Measurements from ENCODE around the gene GPR146.

The GPR146 gene

GRCh38 chr7:1093916-1094508 is 49.7 kb downstream of the GPR146 start:
- H3K27ac ChIP-seq (ENCODE audit: insufficient read depth, low read length, poor library complexity, severe bottlenecking): no peak overlapping the region
- H3K36me3 ChIP-seq (ENCODE audit: control insufficient read depth, insufficient read depth, low read length): no peaks in the 10 kb centered on the region
- no peak for DNase-seq
- H3K9me3 ChIP-seq (ENCODE audit: control insufficient read depth, low read length): no peaks in the 10 kb centered on the region
- no peaks in the 10 kb centered on the region for H3K4me1 ChIP-seq (ENCODE audit: control insufficient read depth, insufficient read depth, low read length, poor library complexity, severe bottlenecking)
- H3K27me3 ChIP-seq (replicated peaks; ENCODE audit: control insufficient read depth, insufficient read depth, low read length, poor library complexity, severe bottlenecking): no peaks in the 10 kb centered on the region
- no peak overlapping the region for H3K4me3 ChIP-seq (ENCODE audit: insufficient read depth, low read depth, low read length, poor library complexity, severe bottlenecking)

- no peak for DNase-seq
- H3K4me1 ChIP-seq (ENCODE audit: control insufficient read depth, insufficient read depth, low read length, poor library complexity, severe bottlenecking): no peaks in the 10 kb centered on the region
- no peaks in the 10 kb centered on the region for H3K9me3 ChIP-seq (ENCODE audit: control insufficient read depth, low read length)
- H3K27me3 ChIP-seq (replicated peaks; ENCODE audit: control insufficient read depth, insufficient read depth, low read length, poor library complexity, severe bottlenecking): no peaks in the 10 kb centered on the region
- H3K36me3 ChIP-seq (ENCODE audit: control insufficient read depth, insufficient read depth, low read length): no peaks in the 10 kb centered on the region
- no peak overlapping the region for H3K4me3 ChIP-seq (ENCODE audit: insufficient read depth, low read depth, low read length, poor library complexity, severe bottlenecking)
- H3K27ac ChIP-seq (ENCODE audit: insufficient read depth, low read length, poor library complexity, severe bottlenecking): no peak overlapping the region
Observed at GRCh38 chr7:1094870-1095269, 50.5 kb downstream of the GPR146 start.

- Histone ChIP-seq H3K9me3 (ENCODE audit: control insufficient read depth, low read length) (no peaks in the 10 kb centered on the region), H3K27ac (ENCODE audit: insufficient read depth, low read length, poor library complexity, severe bottlenecking) (no peak overlapping the region), H3K36me3 (ENCODE audit: control insufficient read depth, insufficient read depth, low read length) (no peaks in the 10 kb centered on the region), H3K4me1 (ENCODE audit: control insufficient read depth, insufficient read depth, low read length, poor library complexity, severe bottlenecking) (no peaks in the 10 kb centered on the region), H3K27me3 (replicated peaks; ENCODE audit: control insufficient read depth, insufficient read depth, low read length, poor library complexity, severe bottlenecking) (no peaks in the 10 kb centered on the region), H3K4me3 (ENCODE audit: insufficient read depth, low read depth, low read length, poor library complexity, severe bottlenecking) (no peak overlapping the region)
- no peak for DNase-seq
Observed at GRCh38 chr7:1095621-1096155, 51.3 kb downstream of the GPR146 start.

GRCh38 chr7:1096156-1097119 is 52.1 kb downstream of the GPR146 start:
- Histone ChIP-seq H3K4me3 (ENCODE audit: insufficient read depth, low read depth, low read length, poor library complexity, severe bottlenecking) (no peak overlapping the region), H3K27ac (ENCODE audit: insufficient read depth, low read length, poor library complexity, severe bottlenecking) (no peak overlapping the region), H3K9me3 (ENCODE audit: control insufficient read depth, low read length) (no peaks in the 10 kb centered on the region), H3K36me3 (ENCODE audit: control insufficient read depth, insufficient read depth, low read length) (no peaks in the 10 kb centered on the region), H3K4me1 (ENCODE audit: control insufficient read depth, insufficient read depth, low read length, poor library complexity, severe bottlenecking) (no peaks in the 10 kb centered on the region), H3K27me3 (replicated peaks; ENCODE audit: control insufficient read depth, insufficient read depth, low read length, poor library complexity, severe bottlenecking) (no peaks in the 10 kb centered on the region)
- DNase-seq: no peak

- Histone ChIP-seq H3K9me3 (ENCODE audit: control insufficient read depth, low read length) (no peaks in the 10 kb centered on the region), H3K27me3 (replicated peaks; ENCODE audit: control insufficient read depth, insufficient read depth, low read length, poor library complexity, severe bottlenecking) (no peaks in the 10 kb centered on the region), H3K4me1 (ENCODE audit: control insufficient read depth, insufficient read depth, low read length, poor library complexity, severe bottlenecking) (no peaks in the 10 kb centered on the region), H3K4me3 (ENCODE audit: insufficient read depth, low read depth, low read length, poor library complexity, severe bottlenecking) (no peak overlapping the region), H3K36me3 (ENCODE audit: control insufficient read depth, insufficient read depth, low read length) (no peaks in the 10 kb centered on the region), H3K27ac (ENCODE audit: insufficient read depth, low read length, poor library complexity, severe bottlenecking) (no peak overlapping the region)
- DNase-seq: no peak
Observed at GRCh38 chr7:1097120-1097504, 52.8 kb downstream of the GPR146 start.

- no peaks in the 10 kb centered on the region for H3K4me1 ChIP-seq (ENCODE audit: control insufficient read depth, insufficient read depth, low read length, poor library complexity, severe bottlenecking)
- no peaks in the 10 kb centered on the region for H3K27me3 ChIP-seq (replicated peaks; ENCODE audit: control insufficient read depth, insufficient read depth, low read length, poor library complexity, severe bottlenecking)
- H3K9me3 ChIP-seq (ENCODE audit: control insufficient read depth, low read length): no peaks in the 10 kb centered on the region
- DNase-seq: no peak
- no peak overlapping the region for H3K27ac ChIP-seq (ENCODE audit: insufficient read depth, low read length, poor library complexity, severe bottlenecking)
- H3K36me3 ChIP-seq (ENCODE audit: control insufficient read depth, insufficient read depth, low read length): no peaks in the 10 kb centered on the region
- H3K4me3 ChIP-seq (ENCODE audit: insufficient read depth, low read depth, low read length, poor library complexity, severe bottlenecking): no peak overlapping the region
Observed at GRCh38 chr7:1098243-1099153, 54.2 kb downstream of the GPR146 start.

- H3K4me3 ChIP-seq (ENCODE audit: insufficient read depth, low read depth, low read length, poor library complexity, severe bottlenecking): no peak overlapping the region
- H3K36me3 ChIP-seq (ENCODE audit: control insufficient read depth, insufficient read depth, low read length): no peaks in the 10 kb centered on the region
- no peaks in the 10 kb centered on the region for H3K4me1 ChIP-seq (ENCODE audit: control insufficient read depth, insufficient read depth, low read length, poor library complexity, severe bottlenecking)
- H3K9me3 ChIP-seq (ENCODE audit: control insufficient read depth, low read length): no peaks in the 10 kb centered on the region
- no peak for DNase-seq
- no peak overlapping the region for H3K27ac ChIP-seq (ENCODE audit: insufficient read depth, low read length, poor library complexity, severe bottlenecking)
- no peaks in the 10 kb centered on the region for H3K27me3 ChIP-seq (replicated peaks; ENCODE audit: control insufficient read depth, insufficient read depth, low read length, poor library complexity, severe bottlenecking)
Observed at GRCh38 chr7:1099154-1099542, 54.8 kb downstream of the GPR146 start.

GRCh38 chr7:1099637-1100036 is 55.3 kb downstream of the GPR146 start:
- no peak overlapping the region for H3K27ac ChIP-seq (ENCODE audit: insufficient read depth, low read length, poor library complexity, severe bottlenecking)
- H3K9me3 ChIP-seq (ENCODE audit: control insufficient read depth, low read length): no peaks in the 10 kb centered on the region
- no peak overlapping the region for H3K4me3 ChIP-seq (ENCODE audit: insufficient read depth, low read depth, low read length, poor library complexity, severe bottlenecking)

GRCh38 chr7:1100386-1100785 is 56.0 kb downstream of the GPR146 start:
- H3K27ac ChIP-seq (ENCODE audit: insufficient read depth, low read length, poor library complexity, severe bottlenecking): no peak overlapping the region
- no peaks in the 10 kb centered on the region for H3K9me3 ChIP-seq (ENCODE audit: control insufficient read depth, low read length)
- H3K4me1 ChIP-seq (ENCODE audit: control insufficient read depth, insufficient read depth, low read length, poor library complexity, severe bottlenecking): no peaks in the 10 kb centered on the region
- no peaks in the 10 kb centered on the region for H3K27me3 ChIP-seq (replicated peaks; ENCODE audit: control insufficient read depth, insufficient read depth, low read length, poor library complexity, severe bottlenecking)
- H3K36me3 ChIP-seq (ENCODE audit: control insufficient read depth, insufficient read depth, low read length): no peaks in the 10 kb centered on the region
- no peak for DNase-seq
- H3K4me3 ChIP-seq (ENCODE audit: insufficient read depth, low read depth, low read length, poor library complexity, severe bottlenecking): no peak overlapping the region

More at GRCh38 chr7:1099637-1100036, 55.3 kb downstream of the GPR146 start:
- DNase-seq: no peak
- Histone ChIP-seq H3K4me1 (ENCODE audit: control insufficient read depth, insufficient read depth, low read length, poor library complexity, severe bottlenecking) (no peaks in the 10 kb centered on the region), H3K27me3 (replicated peaks; ENCODE audit: control insufficient read depth, insufficient read depth, low read length, poor library complexity, severe bottlenecking) (no peaks in the 10 kb centered on the region), H3K36me3 (ENCODE audit: control insufficient read depth, insufficient read depth, low read length) (no peaks in the 10 kb centered on the region)
